Measurements from ENCODE around the gene BMP8A. TPM values are rescaled to one million over a fixed set of nuclear protein-coding genes. Genes with fewer than 3 reads are reported as not detected.
"Not testable (repeated sequence)": the region's sequence is repeated elsewhere in the genome, so short reads cannot be mapped to it uniquely, and the experiment has no call there.

The BMP8A gene
- total RNA-seq, 3 donors from 2014 or later, result 0.33 TPM; not detected in 2

GRCh38 chr1:39517936-39518335 lies 26.5 kb downstream of the BMP8A start:
- intact Hi-C loops (cut with DNase I; ENCODE audit: low total_unique reads); H3K4me1 ChIP-seq; DNase-seq (ENCODE audit: low spot score in 2 of 2): not testable (repeated sequence)

GRCh38 chr1:39519376-39519775 lies 27.9 kb downstream of the BMP8A start:
- DNase-seq (ENCODE audit: low spot score in 2 of 2); intact Hi-C loops (cut with DNase I; ENCODE audit: low total_unique reads): not testable (repeated sequence)

More at GRCh38 chr1:39517936-39518335, 26.5 kb downstream of the BMP8A start:
- not testable (repeated sequence) for H3K4me3 ChIP-seq, H3K9me3 ChIP-seq, H3K27ac ChIP-seq, H3K36me3 ChIP-seq, H3K27me3 ChIP-seq

GRCh38 chr1:39522221-39522620 lies 30.8 kb downstream of the BMP8A start:
- not testable (repeated sequence) for DNase-seq (ENCODE audit: low spot score in 2 of 2)

More at GRCh38 chr1:39519376-39519775, 27.9 kb downstream of the BMP8A start:
- not testable (repeated sequence) for H3K27ac ChIP-seq, H3K36me3 ChIP-seq, H3K9me3 ChIP-seq, H3K27me3 ChIP-seq, H3K4me1 ChIP-seq, H3K4me3 ChIP-seq

GRCh38 chr1:39522661-39523567 lies 31.5 kb downstream of the BMP8A start:
- TF ChIP-seq POLR2A (IDR thresholded peaks at IDR 0.05) (no peak), POLR2AphosphoS5 (IDR thresholded peaks at IDR 0.05) (no peak)
- no peak for DNase-seq (ENCODE audit: low spot score in 2 of 2)
- Histone ChIP-seq H3K4me1 (no peaks in the 10 kb centered on the region), H3K36me3 (no peaks in the 10 kb centered on the region), H3K27ac (no peak overlapping the region), H3K27me3 (no peaks in the 10 kb centered on the region), H3K4me3 (no peak overlapping the region), H3K9me3 (no peaks in the 10 kb centered on the region)
- intact Hi-C loops (cut with DNase I; ENCODE audit: low total_unique reads), result loop anchor here (5.0 kb wide), 1 partner anchor 71 kb away; no protein-coding TSS in a partner anchor

More at GRCh38 chr1:39522221-39522620, 30.8 kb downstream of the BMP8A start:
- H3K36me3 ChIP-seq, H3K27me3 ChIP-seq, H3K4me1 ChIP-seq, H3K4me3 ChIP-seq, H3K27ac ChIP-seq, H3K9me3 ChIP-seq: not testable (repeated sequence)
- intact Hi-C loops (cut with DNase I; ENCODE audit: low total_unique reads), result loop anchor here (5.0 kb wide), 1 partner anchor 70 kb away; no protein-coding TSS in a partner anchor

- intact Hi-C loops (cut with DNase I; ENCODE audit: low total_unique reads), result loop anchor here (5.0 kb wide), 1 partner anchor 72 kb away; no protein-coding TSS in a partner anchor
- no peak for TF ChIP-seq CTCF (IDR thresholded peaks at IDR 0.05)
- TF ChIP-seq POLR2A (IDR thresholded peaks at IDR 0.05), result no peak
- no peak for TF ChIP-seq POLR2AphosphoS5 (IDR thresholded peaks at IDR 0.05)
- no peak overlapping the region for H3K4me3 ChIP-seq
- DNase-seq (ENCODE audit: low spot score in 2 of 2), result no peak
- H3K27ac ChIP-seq, result no peak overlapping the region
- H3K27me3 ChIP-seq, result no peaks in the 10 kb centered on the region
- H3K4me1 ChIP-seq, result no peaks in the 10 kb centered on the region
- no peaks in the 10 kb centered on the region for H3K36me3 ChIP-seq
- no peaks in the 10 kb centered on the region for H3K9me3 ChIP-seq
Measured at GRCh38 chr1:39524171-39524570, 32.7 kb downstream of the BMP8A start.

- Histone ChIP-seq H3K36me3 (no peaks in the 10 kb centered on the region), H3K4me3 (no peak overlapping the region), H3K27ac (no peak overlapping the region), H3K27me3 (no peaks in the 10 kb centered on the region), H3K4me1 (no peaks in the 10 kb centered on the region), H3K9me3 (no peaks in the 10 kb centered on the region)
- intact Hi-C loops (cut with DNase I; ENCODE audit: low total_unique reads), result loop anchor here (5.0 kb wide), 1 partner anchor 72 kb away; no protein-coding TSS in a partner anchor
- no peak for TF ChIP-seq POLR2A (IDR thresholded peaks at IDR 0.05)
- no peak for TF ChIP-seq POLR2AphosphoS5 (IDR thresholded peaks at IDR 0.05)
- TF ChIP-seq CTCF (IDR thresholded peaks at IDR 0.05), result no peak
- no peak for DNase-seq (ENCODE audit: low spot score in 2 of 2)
Measured at GRCh38 chr1:39524591-39525365, 33.3 kb downstream of the BMP8A start.
